ENCODE measurements around the gene BCAS4.

The BCAS4 gene

GRCh38 chr20:50916257-50916656 is 121.4 kb downstream of the BCAS4 start:
- TF ChIP-seq ZFX (IDR thresholded peaks at IDR 0.05) (no peak), CTCF (conservative IDR thresholded peaks at IDR 0.05) (no peak)
- no peak overlapping the region for H3K27ac ChIP-seq

DNA sequence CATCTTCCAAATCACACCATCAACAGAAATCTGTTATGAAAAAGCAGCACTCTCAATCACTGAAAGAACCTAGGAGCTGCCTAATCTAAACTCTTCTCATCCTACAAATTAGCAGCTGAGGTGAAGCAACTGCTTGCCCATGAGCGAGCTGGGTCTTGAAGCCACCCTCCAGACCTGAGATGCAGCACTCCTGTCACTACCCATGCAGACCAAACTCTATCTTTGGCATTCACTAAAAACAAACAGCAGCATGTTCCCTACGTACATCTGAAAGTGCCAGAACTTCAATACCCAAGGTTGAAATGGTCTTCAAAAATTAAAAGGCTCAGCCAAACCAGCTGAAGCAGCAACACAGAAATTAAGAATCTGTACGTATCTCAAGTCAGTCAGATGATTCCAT is 122.1 kb downstream of the BCAS4 start:
- H3K27ac ChIP-seq = no peak overlapping the region
- TF ChIP-seq ZFX (IDR thresholded peaks at IDR 0.05) = no peak
- no peak for TF ChIP-seq CTCF (conservative IDR thresholded peaks at IDR 0.05)

DNA sequence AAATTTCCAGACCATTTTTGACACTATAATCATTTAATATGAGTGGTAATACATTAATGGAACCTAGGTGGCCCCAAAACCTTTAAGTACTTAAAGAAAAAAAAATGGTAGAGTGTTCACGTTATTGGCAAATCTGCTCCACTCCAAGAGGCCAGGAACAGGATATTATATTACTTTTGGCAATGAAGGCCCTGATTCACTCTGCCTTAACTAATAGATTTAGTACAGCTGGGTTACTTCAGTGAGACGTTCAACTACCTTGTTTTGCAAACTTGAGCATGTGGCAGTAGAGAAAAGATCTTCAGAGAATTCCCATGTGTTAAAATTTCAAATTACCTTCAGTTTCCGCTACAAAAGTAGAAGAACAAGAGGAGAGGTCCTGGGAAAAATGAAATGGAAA is 123.5 kb downstream of the BCAS4 start:
- H3K27ac ChIP-seq = no peak overlapping the region
- TF ChIP-seq ZFX (IDR thresholded peaks at IDR 0.05) = no peak
- TF ChIP-seq CTCF (conservative IDR thresholded peaks at IDR 0.05) = no peak

- TF ChIP-seq ZFX (IDR thresholded peaks at IDR 0.05) = no peak
- no peak for TF ChIP-seq CTCF (conservative IDR thresholded peaks at IDR 0.05)
- no peak overlapping the region for H3K27ac ChIP-seq
These were observed 124.7 kb downstream of the BCAS4 start for GRCh38 chr20:50919567-50919966.

- no peak overlapping the region for H3K27ac ChIP-seq
- TF ChIP-seq ZFX (IDR thresholded peaks at IDR 0.05) (no peak), CTCF (conservative IDR thresholded peaks at IDR 0.05) (no peak)
These were observed 126.1 kb downstream of the BCAS4 start for GRCh38 chr20:50920997-50921396.

GRCh38 chr20:50921803-50922501 is 127.1 kb downstream of the BCAS4 start:
- TF ChIP-seq CTCF (conservative IDR thresholded peaks at IDR 0.05) (no peak), ZFX (IDR thresholded peaks at IDR 0.05) (no peak)
- H3K27ac ChIP-seq = no peak overlapping the region

GRCh38 chr20:50924261-50924920 is 129.5 kb downstream of the BCAS4 start:
- TF ChIP-seq CTCF (conservative IDR thresholded peaks at IDR 0.05) (no peak), ZFX (IDR thresholded peaks at IDR 0.05) (no peak)
- H3K27ac ChIP-seq = no peak overlapping the region
